SU-DHL-6 (cell line): ENCODE results near the gene FCF1.

ENCODE experiments used
- H2AFZ ChIP-seq: fragments of 200-600 bp; sonication (generic); 2 replicates; pipeline ENCODE4 v1.6.1; 2014; ENCODE audit warnings: low read depth, mild to moderate bottlenecking, moderate library complexity, mixed read lengths, antibody characterized with exemption, low read length; ENCODE audit not compliant: severe bottlenecking
- H3F3A ChIP-seq: fragments of 200-600 bp; shearing (Covaris generic); 2 replicates; pipeline ENCODE4 v1.6.0; 2016; ENCODE audit warnings: antibody characterized with exemption, mild to moderate bottlenecking; ENCODE audit not compliant: insufficient read depth
- H3K27ac ChIP-seq: fragments of 200-600 bp; sonication (generic); 2 replicates; pipeline ENCODE4 v1.5.1; 2016; ENCODE audit warnings: low read depth, mild to moderate bottlenecking, low read length, moderate library complexity, mixed read lengths
- H3K27me3 ChIP-seq: fragments of 200-600 bp; sonication (generic), shearing (Covaris generic); 2 replicates; pipeline ENCODE4 v1.6.0; 2014; ENCODE audit warnings: mild to moderate bottlenecking, low read length
- H3K36me3 ChIP-seq: fragments of 200-600 bp; sonication (generic); 2 replicates; pipeline ENCODE4 v1.6.1; 2014; ENCODE audit warnings: mild to moderate bottlenecking, low read length, mixed read lengths
- H3K4me2 ChIP-seq: fragments of 300-600, 200-600 bp; shearing (Covaris generic), sonication (generic); 2 replicates; pipeline ENCODE4 v1.6.0; 2014; ENCODE audit warnings: low read length, low read depth, mild to moderate bottlenecking; ENCODE audit not compliant: poor library complexity, severe bottlenecking
- H3K4me3 ChIP-seq: fragments of 200-600 bp; sonication (generic); 2 replicates; pipeline ENCODE4 v1.5.1; 2014; ENCODE audit warnings: antibody characterized with exemption, low read length, mild to moderate bottlenecking, mixed read lengths; ENCODE audit not compliant: insufficient read depth, poor library complexity, severe bottlenecking
- H3K79me2 ChIP-seq: fragments of 200-600 bp; sonication (generic); 2 replicates; pipeline ENCODE4 v1.6.1; 2014; ENCODE audit warnings: mild to moderate bottlenecking, low read length, moderate library complexity; ENCODE audit not compliant: insufficient read depth
- H3K9ac ChIP-seq: fragments of 200-600 bp; sonication (generic); 2 replicates; pipeline ENCODE4 v1.7.0; 2014; ENCODE audit warnings: mild to moderate bottlenecking, low read length
- H3K9me2 ChIP-seq: fragments of 200-600 bp; sonication (generic); replicated peaks from 2 replicates; pipeline ENCODE4 v1.6.1; 2014; ENCODE audit warnings: low read length; ENCODE audit not compliant: insufficient read depth
- H3K9me3 ChIP-seq: fragments of 200-600 bp; sonication (generic); 2 replicates; pipeline ENCODE4 v1.6.1; 2014; ENCODE audit warnings: low read length, mixed read lengths; ENCODE audit not compliant: insufficient read depth
- H4K20me1 ChIP-seq: fragments of 200-600 bp; sonication (generic); 2 replicates; pipeline ENCODE4 v1.6.1; 2014; ENCODE audit warnings: low read depth, mild to moderate bottlenecking, antibody characterized with exemption, low read length, moderate library complexity, mixed read lengths
- CTCF ChIP-seq: fragments of 200-600 bp; sonication (generic); IDR thresholded peaks from one replicate; pipeline ENCODE4 v1.5.1; 2017; ENCODE audit warnings: antibody characterized with exemption, mild to moderate bottlenecking, low read length, moderate library complexity; ENCODE audit not compliant: insufficient read depth, poor library complexity, severe bottlenecking
- EZH2phosphoT487 ChIP-seq: fragments of 200-600 bp; sonication (generic), shearing (Covaris generic); conservative IDR thresholded peaks from 2 replicates; pipeline ENCODE4 v1.6.1; 2018; ENCODE audit warnings: mild to moderate bottlenecking, antibody characterized with exemption, low read length, moderate library complexity, mixed read lengths

The FCF1 gene

GRCh38 chr14:74685056-74685455, 27.9 kb upstream of the FCF1 start:
- Histone ChIP-seq H3K36me3 (0 out of 2 replicates have a peak, but pooled peaks cover 5% of the 10 kb centered on the region), H3K9ac (no peak overlapping the region), H3K79me2 (no peaks in the 10 kb centered on the region), H3K27me3 (no peaks in the 10 kb centered on the region), H3K27ac (peak overlapping the region; percentile 49), H3K9me2 (no peaks in the 10 kb centered on the region), H3K4me3 (no peak overlapping the region), H4K20me1 (no peaks in the 10 kb centered on the region), H3F3A (no peaks in the 10 kb centered on the region), H2AFZ (no peak overlapping the region), H3K4me2 (peak overlapping the region; percentile 32), H3K9me3 (no peaks in the 10 kb centered on the region)
- no peak for TF ChIP-seq EZH2phosphoT487
- no peak for TF ChIP-seq CTCF

GRCh38 chr14:74685921-74686678, 26.8 kb upstream of the FCF1 start:
- no peaks in the 10 kb centered on the region for H4K20me1 ChIP-seq
- H3K79me2 ChIP-seq: no peaks in the 10 kb centered on the region
- H2AFZ ChIP-seq: no peak overlapping the region
- no peaks in the 10 kb centered on the region for H3K27me3 ChIP-seq
- no peaks in the 10 kb centered on the region for H3K9me2 ChIP-seq
- H3K9me3 ChIP-seq: no peaks in the 10 kb centered on the region
- no peaks in the 10 kb centered on the region for H3F3A ChIP-seq
- H3K36me3 ChIP-seq: 0 out of 2 replicates have a peak, but pooled peaks cover 5% of the 10 kb centered on the region
- TF ChIP-seq EZH2phosphoT487 (no peak), CTCF (no peak)
- H3K4me3 ChIP-seq: no peak overlapping the region
- no peak overlapping the region for H3K4me2 ChIP-seq
- H3K9ac ChIP-seq: no peak overlapping the region
- H3K27ac ChIP-seq: no peak overlapping the region

- no peak overlapping the region for H3K27ac ChIP-seq
- no peak overlapping the region for H3K9ac ChIP-seq
- no peak overlapping the region for H3K4me3 ChIP-seq
- TF ChIP-seq CTCF (no peak), EZH2phosphoT487 (no peak)
- H3K9me2 ChIP-seq: no peaks in the 10 kb centered on the region
- no peak overlapping the region for H2AFZ ChIP-seq
- H3K79me2 ChIP-seq: peaks cover 10% of the 10 kb centered on the region
- H3F3A ChIP-seq: no peaks in the 10 kb centered on the region
- H3K4me2 ChIP-seq: no peak overlapping the region
- H3K27me3 ChIP-seq: no peaks in the 10 kb centered on the region
- no peaks in the 10 kb centered on the region for H3K9me3 ChIP-seq
- H4K20me1 ChIP-seq: no peaks in the 10 kb centered on the region
- no peaks in the 10 kb centered on the region for H3K36me3 ChIP-seq
Observed at GRCh38 chr14:74691456-74691855, 21.5 kb upstream of the FCF1 start.
